Daoy (cell line): ENCODE data around the gene AP2A2. TPM values are rescaled to one million over a fixed set of nuclear protein-coding genes. Genes with fewer than 3 reads are reported as not detected.
"Not testable (repeated sequence)": the region's sequence is repeated elsewhere in the genome, so short reads cannot be mapped to it uniquely, and the experiment has no call there.

Source experiments
- DNase-seq: peaks from one replicate; pipeline ENCODE4 v3.0.0-alpha.2; 2015; ENCODE audit warnings: low read depth
- total RNA-seq: library from RNA; depleted of rRNA; stranded (reverse); fragments of >200 nt; shearing (Covaris generic); gene quantifications from 2 replicates; pipeline ENCODE4 v1.2.3, GENCODE V29; 2014

The AP2A2 gene
- total RNA-seq, 1 experiment from 2014 or later: 15.8 TPM

- DNase-seq: not testable (repeated sequence)
These were observed 49.7 kb downstream of the AP2A2 start for GRCh38 chr11:975376-975775.

GRCh38 chr11:975827-976226 lies 50.2 kb downstream of the AP2A2 start:
- DNase-seq: peak; percentile 37

- peak; percentile 77 for DNase-seq
These were observed 50.9 kb downstream of the AP2A2 start for GRCh38 chr11:976431-977160.

- DNase-seq: no peak
These were observed 52.4 kb downstream of the AP2A2 start for GRCh38 chr11:977830-978720.

GRCh38 chr11:978781-979180 lies 53.1 kb downstream of the AP2A2 start:
- no peak for DNase-seq

- DNase-seq: no peak
These were observed 55.0 kb downstream of the AP2A2 start for GRCh38 chr11:980438-981357.

- no peak for DNase-seq
These were observed 56.1 kb downstream of the AP2A2 start for GRCh38 chr11:981764-982163.

GRCh38 chr11:984546-984945 lies 58.9 kb downstream of the AP2A2 start:
- no peak for DNase-seq

GRCh38 chr11:985406-985805 lies 59.7 kb downstream of the AP2A2 start:
- DNase-seq: no peak

- no peak for DNase-seq
These were observed 60.2 kb downstream of the AP2A2 start for GRCh38 chr11:985848-986247.

GRCh38 chr11:986270-986951 lies 60.7 kb downstream of the AP2A2 start:
- DNase-seq: no peak

GRCh38 chr11:986952-987305 lies 61.3 kb downstream of the AP2A2 start:
- DNase-seq: no peak

- DNase-seq: no peak
These were observed 62.0 kb downstream of the AP2A2 start for GRCh38 chr11:987671-988070.

GRCh38 chr11:990101-990500 lies 64.4 kb downstream of the AP2A2 start:
- no peak for DNase-seq

GRCh38 chr11:991034-991433 lies 65.4 kb downstream of the AP2A2 start:
- DNase-seq: no peak

- no peak for DNase-seq
These were observed 66.1 kb downstream of the AP2A2 start for GRCh38 chr11:991711-992307.

GRCh38 chr11:992577-992976 lies 66.9 kb downstream of the AP2A2 start:
- DNase-seq: no peak

- DNase-seq: no peak
These were observed 68.0 kb downstream of the AP2A2 start for GRCh38 chr11:993632-994167.

GRCh38 chr11:995044-995751 lies 69.5 kb downstream of the AP2A2 start:
- no peak for DNase-seq
